HepG2 (cell line): ENCODE data around the gene PLOD2. TPM values are rescaled to one million over a fixed set of nuclear protein-coding genes. Genes with fewer than 3 reads are reported as not detected.

ENCODE experiments used
- ATAC-seq: fragments of 200-7000 bp; cut with Tn5 transposase; 3 replicates; pipeline ENCODE4 v1.9.1; 2020; ENCODE audit warnings: mild to moderate bottlenecking, moderate library complexity
- BruUV-seq: library from RNA; stranded (reverse); fragments of 400-500 nt; replicated peaks from 2 replicates; lab custom pipeline; 2021; lab: Mats Ljungman, UMichigan
- CTCF ChIA-PET: fragments of 300-600 bp; formaldehyde crosslinking; extraction: SDS; loops from one replicate; lab custom pipeline; 2021; ENCODE audit warnings: low total read pairs, inconsistent platforms, low intra/inter-chr PET ratio; lab: Yijun Ruan, JAX
- POLR2A ChIA-PET: fragments of 350-600 bp; sonication (Branson Sonifier 250); formaldehyde crosslinking; loops from one replicate; lab custom pipeline; 2020; ENCODE audit warnings: antibody characterized with exemption, inconsistent platforms; lab: Yijun Ruan, JAX
- DNase-seq: peaks from one replicate; pipeline ENCODE4 v3.0.0-alpha.2; 2015; ENCODE audit warnings: low spot score
- FAIRE-seq: peaks from 3 replicates; lab custom pipeline; 2011; peaks lifted over from hg19 to GRCh38; lab: Jason Lieb, UNC
- H2AFZ ChIP-seq: one replicate; pipeline ENCODE4 v1.6.1; 2011; ENCODE audit warnings: low read length, inconsistent platforms
- H3K27ac ChIP-seq: fragments of 300-600 bp; 3 replicates; pipeline ENCODE4 v1.8.0; 2011; ENCODE audit warnings: mixed run types, mild to moderate bottlenecking, mixed read lengths, low read length, inconsistent platforms; ENCODE audit not compliant: insufficient read depth; ENCODE audit errors: extremely low read length
- H3K27me3 ChIP-seq, 2 experiments: fragments of 200-600 bp in 1 of 2; 2 replicates in 1 of 2; 3 replicates in 1 of 2; pipeline versions ENCODE4 v1.6.0 to v1.8.0; 2011; ENCODE audit warnings: low read length in 2 of 2, mild to moderate bottlenecking in 2 of 2, moderate library complexity in 2 of 2, inconsistent platforms in 1 of 2; ENCODE audit not compliant: insufficient read depth in 2 of 2, control insufficient read depth in 1 of 2
- H3K36me3 ChIP-seq, 2 experiments: fragments of 200-600 bp in 1 of 2; replicated peaks in 1 of 2; 2 replicates in 1 of 2; 3 replicates in 1 of 2; pipeline versions ENCODE4 v1.5.1 to v1.8.0; 2011; ENCODE audit warnings: low read length in 2 of 2, inconsistent platforms in 1 of 2; ENCODE audit not compliant: insufficient read depth in 2 of 2, control insufficient read depth in 1 of 2
- H3K4me1 ChIP-seq: 2 replicates; pipeline ENCODE4 v1.5.1; 2012; ENCODE audit warnings: low read length, inconsistent platforms; ENCODE audit not compliant: insufficient read depth
- H3K4me2 ChIP-seq: 2 replicates; pipeline ENCODE4 v1.6.0; 2011; ENCODE audit warnings: low read depth, low read length, inconsistent platforms
- H3K4me3 ChIP-seq, 3 experiments: fragments of 200-600 bp in 1 of 3; sonication (generic), shearing (Covaris generic) in 1 of 3; replicated peaks in 1 of 3; 2 replicates each; pipeline ENCODE4 v1.5.1; 2011 to 2016; ENCODE audit warnings: low read length in 3 of 3, inconsistent platforms in 2 of 3, low read depth in 2 of 3, mild to moderate bottlenecking in 2 of 3, control low read depth in 1 of 3, mixed read lengths in 1 of 3; ENCODE audit not compliant: insufficient read depth in 1 of 3
- H3K79me2 ChIP-seq: one replicate; pipeline ENCODE4 v1.6.1; 2011; ENCODE audit warnings: low read length, inconsistent platforms; ENCODE audit not compliant: insufficient read depth
- H3K9ac ChIP-seq: 2 replicates; pipeline ENCODE4 v1.6.0; 2011; ENCODE audit warnings: mild to moderate bottlenecking, low read depth, low read length, inconsistent platforms; ENCODE audit not compliant: insufficient read depth
- H3K9me3 ChIP-seq: 2 replicates; pipeline ENCODE4 v1.5.1; 2012; ENCODE audit warnings: mild to moderate bottlenecking, low read length
- H4K20me1 ChIP-seq: 2 replicates; pipeline ENCODE4 v1.6.0; 2011; ENCODE audit warnings: inconsistent platforms, mild to moderate bottlenecking, low read length, moderate library complexity; ENCODE audit not compliant: insufficient read depth
- MAFF ChIP-seq: IDR thresholded peaks from 2 replicates; pipeline ENCODE4 v1.6.1; 2011; ENCODE audit warnings: low read depth, low read length, improper control_type of control experiment
- MAFK ChIP-seq, 2 experiments: IDR thresholded peaks in 1 of 2; conservative IDR thresholded peaks in 1 of 2; 2 replicates each; pipeline ENCODE4 v1.6.1; 2011; ENCODE audit warnings: improper control_type of control experiment in 2 of 2, low read length in 2 of 2
- MTF1 ChIP-seq: sonication (generic); formaldehyde crosslinking; IDR thresholded peaks from 2 replicates; pipeline ENCODE4 v1.5.0; 2020; ENCODE audit warnings: missing genetic modification reagents
- ZNF768 ChIP-seq: sonication (generic); formaldehyde crosslinking; IDR thresholded peaks from 2 replicates; pipeline ENCODE4 v1.4.0; 2020; ENCODE audit warnings: missing genetic modification reagents
- WGBS: methylation state at CpG from one replicate; pipeline ENCODE4 v1.1.6; 2017; ENCODE audit warnings: low lambda C conversion rate; 5-methylcytosine and 5-hydroxymethylcytosine counted together
- in situ Hi-C: cut with HindIII; loops from 2 replicates; pipeline ENCODE4 v1.10.0; 2017; ENCODE audit warnings: low pct_unique_long_range_greater_than_20kb; ENCODE audit not compliant: extremely low pct_ligation_motif_present
- intact Hi-C: fragments of 100-400 bp; cut with micrococcal nuclease; formaldehyde crosslinking; loops from one replicate; pipeline ENCODE4 v1.10.0; 2022; ENCODE audit not compliant: unreplicated experiment
- polyA plus RNA-seq, 8 experiments: library from polyadenylated mRNA; depleted of rRNA in 3 of 8; stranded (reverse) in 7 of 8; unstranded in 1 of 8; fragments of >200 nt; fragmentation: Illumina TruSeq in 4 of 8; extraction: Trizol in 4 of 8; gene quantifications; 2 replicates each; pipeline versions ENCODE4 v1.2.1 to v1.2.3, GENCODE V29; 2011 to 2016; ENCODE audit warnings: low read depth in 4 of 8, missing spikeins in 1 of 8, mixed read lengths in 1 of 8; ENCODE audit not compliant: insufficient read depth in 1 of 8
- total RNA-seq, 5 experiments: library from RNA; depleted of rRNA; stranded (reverse); fragments of >200 nt; fragmentation: Illumina TruSeq; extraction: Trizol; gene quantifications; 2 replicates each; pipeline ENCODE4 v1.2.3, GENCODE V29; 2016; ENCODE audit warnings: low read depth in 1 of 5

PLOD2 gene
- total and polyA plus RNA-seq, 2 of the 13 experiments (the other 11 are each of a cell fraction or from before 2014, with no cell fraction given), result 107 to 161 TPM

DNA sequence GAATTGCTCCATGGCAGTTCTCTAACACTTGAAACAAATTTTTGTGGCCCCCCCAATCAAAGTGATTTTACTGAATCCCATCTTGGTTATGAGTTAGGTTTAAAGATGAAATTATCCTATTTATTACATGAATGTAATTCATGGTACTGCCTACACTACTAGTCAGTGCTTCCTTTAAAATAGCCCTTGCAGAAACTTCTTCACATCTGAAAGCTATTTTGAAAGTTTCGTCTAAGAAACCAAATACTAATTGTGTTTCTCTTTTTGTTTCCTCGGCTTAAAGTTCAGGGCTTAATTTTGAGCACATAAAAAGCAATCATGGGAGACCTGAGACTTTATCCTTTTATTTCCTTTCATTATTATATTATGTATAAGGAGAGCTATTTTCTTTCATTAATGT, 72.1 kb downstream of the PLOD2 start:
- intact Hi-C loops, result no loop called here
- ATAC-seq (no peak), FAIRE-seq (no peak), DNase-seq (no peak)
- ChIA-PET POLR2A (interaction anchor here (0.8 kb wide), 1 partner anchor 68 kb away, joined by 3 read pairs; no protein-coding TSS in a partner anchor), CTCF (no interaction called here)
- peaks cover 30% of the 10 kb centered on the region for H3K4me1 ChIP-seq
- BruUV-seq, result no TSS peak
- H3K27ac ChIP-seq, result no peak overlapping the region
- H4K20me1 ChIP-seq, result peaks cover 29% of the 10 kb centered on the region
- H3K4me3 ChIP-seq, result no peak overlapping the region
- no peaks in the 10 kb centered on the region for H3K9me3 ChIP-seq
- TF ChIP-seq MTF1 (CRISPR knock-in tag), result no peak
- 96% methylated on average over 2 of the region's 2 CpGs for WGBS
- H3K4me2 ChIP-seq, result no peak overlapping the region
- no peak overlapping the region for H3K9ac ChIP-seq
- in situ Hi-C loops, result no loop called here
- peaks cover 15% of the 10 kb centered on the region for H3K79me2 ChIP-seq
- no peak overlapping the region for H2AFZ ChIP-seq
- H3K27me3 ChIP-seq, result no peaks in the 10 kb centered on the region
- H3K36me3 ChIP-seq, result peaks cover 0 to 32% of the 10 kb centered on the region in 2 experiments; a peak in 3 of 5 replicates

DNA sequence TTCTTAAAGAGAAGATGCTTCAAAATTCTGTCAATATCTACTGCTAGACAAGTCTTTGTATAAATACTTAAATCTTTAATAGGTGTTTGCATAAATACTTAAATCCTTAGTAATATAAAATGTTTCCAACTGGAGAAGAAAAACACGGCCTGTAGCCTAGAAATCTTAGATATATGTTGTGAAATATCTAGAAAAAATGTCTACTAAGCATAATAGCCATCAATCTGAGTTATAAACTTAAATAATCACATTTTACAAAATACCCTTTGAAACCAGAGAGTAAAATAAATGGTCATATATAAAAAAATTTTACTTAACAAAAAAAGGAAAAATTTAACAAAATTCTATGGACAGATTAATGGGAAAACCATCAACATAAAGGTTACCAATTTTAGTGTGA, 73.9 kb downstream of the PLOD2 start:
- H3K4me2 ChIP-seq, result no peak overlapping the region
- ChIA-PET POLR2A (no interaction called here), CTCF (no interaction called here)
- BruUV-seq, result no TSS peak
- no peaks in the 10 kb centered on the region for H3K9me3 ChIP-seq
- no peak overlapping the region for H3K27ac ChIP-seq
- peaks cover 2 to 36% of the 10 kb centered on the region in 2 experiments; a peak in 3 of 5 replicates for H3K36me3 ChIP-seq
- no peak for FAIRE-seq
- in situ Hi-C loops, result no loop called here
- peaks cover 5% of the 10 kb centered on the region for H3K79me2 ChIP-seq
- no peak for ATAC-seq
- TF ChIP-seq MAFK (conservative IDR thresholded peaks at IDR 0.05 in 1 of 2, IDR thresholded peaks at IDR 0.05 in 1 of 2; ENCODE audit: low read length in 2 of 2), result peak; percentile 82 to 88
- TF ChIP-seq ZNF768 (CRISPR knock-in tag), result no peak
- peak; percentile 85 for TF ChIP-seq MAFF
- TF ChIP-seq, all 625 proteins: peak for 2
- H4K20me1 ChIP-seq, result peaks cover 18% of the 10 kb centered on the region
- no peak for DNase-seq
- peaks cover 14% of the 10 kb centered on the region for H3K4me1 ChIP-seq
- no peaks in the 10 kb centered on the region for H3K27me3 ChIP-seq
- H3K4me3 ChIP-seq, result no peak overlapping the region
- no peak overlapping the region for H3K9ac ChIP-seq
- intact Hi-C loops, result no loop called here
- 98% methylated on average over 1 of the region's 1 CpG for WGBS
- no peak overlapping the region for H2AFZ ChIP-seq
